Embryonic facial prominence (tissue), 1 donor: ENCODE measurements around the gene SRP14.
"Not testable (repeated sequence)": the region's sequence is repeated elsewhere in the genome, so short reads cannot be mapped to it uniquely, and the experiment has no call there.

Experiments
- DNase-seq: peaks from one replicate; pipeline ENCODE4 v3.0.0-alpha.2; 2016; ENCODE audit errors: extremely low spot score

SRP14 gene, protein sequence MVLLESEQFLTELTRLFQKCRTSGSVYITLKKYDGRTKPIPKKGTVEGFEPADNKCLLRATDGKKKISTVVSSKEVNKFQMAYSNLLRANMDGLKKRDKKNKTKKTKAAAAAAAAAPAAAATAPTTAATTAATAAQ

DNA sequence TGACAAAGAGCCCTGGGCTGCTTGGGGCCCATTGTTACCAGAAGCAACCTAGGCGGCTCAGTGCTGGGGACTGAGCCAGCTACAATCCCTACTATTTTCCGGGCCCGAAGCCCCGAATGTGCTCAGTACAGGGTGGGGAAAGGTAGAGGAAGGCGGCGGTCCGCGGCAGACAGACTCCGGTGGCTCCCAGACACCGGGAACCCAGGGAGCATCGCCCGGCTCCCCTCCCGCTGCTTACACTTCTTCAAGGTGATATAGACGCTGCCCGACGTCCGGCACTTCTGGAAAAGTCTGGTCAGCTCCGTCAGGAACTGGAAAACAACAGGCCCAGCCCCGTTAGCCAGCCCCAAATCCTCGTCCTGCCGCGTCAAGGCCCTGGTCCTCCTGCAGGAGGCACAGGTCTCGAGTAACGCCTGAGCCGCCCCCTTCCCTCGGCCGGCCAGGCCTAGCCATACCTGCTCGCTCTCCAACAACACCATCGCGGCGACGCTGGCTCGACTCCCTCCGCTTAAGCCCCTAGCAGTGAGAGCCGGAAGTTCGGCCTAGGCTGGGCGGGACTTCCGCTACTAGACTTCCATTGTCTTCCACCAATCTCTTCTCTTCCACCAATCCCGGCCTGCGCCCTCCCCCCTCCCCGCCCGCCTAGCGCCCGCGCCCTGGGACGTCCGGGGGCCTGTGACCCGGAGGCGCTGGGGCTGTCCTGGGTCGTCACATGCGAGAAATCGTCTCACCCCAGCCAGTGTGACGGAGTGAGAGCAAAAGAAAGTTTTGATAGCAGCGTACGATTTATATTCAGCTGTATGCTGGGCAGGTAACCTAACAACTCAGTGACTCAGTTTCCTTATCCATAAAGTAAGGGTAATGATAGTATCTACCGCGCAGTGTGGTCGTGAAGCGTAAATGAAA is at the start of gene SRP14:
TSS of gene SRP14 (minus strand) at position 544 of the 906 bp plus-strand sequence. CDS start at position 479, 65 bp downstream.
- DNase-seq = peak; percentile 91

DNA sequence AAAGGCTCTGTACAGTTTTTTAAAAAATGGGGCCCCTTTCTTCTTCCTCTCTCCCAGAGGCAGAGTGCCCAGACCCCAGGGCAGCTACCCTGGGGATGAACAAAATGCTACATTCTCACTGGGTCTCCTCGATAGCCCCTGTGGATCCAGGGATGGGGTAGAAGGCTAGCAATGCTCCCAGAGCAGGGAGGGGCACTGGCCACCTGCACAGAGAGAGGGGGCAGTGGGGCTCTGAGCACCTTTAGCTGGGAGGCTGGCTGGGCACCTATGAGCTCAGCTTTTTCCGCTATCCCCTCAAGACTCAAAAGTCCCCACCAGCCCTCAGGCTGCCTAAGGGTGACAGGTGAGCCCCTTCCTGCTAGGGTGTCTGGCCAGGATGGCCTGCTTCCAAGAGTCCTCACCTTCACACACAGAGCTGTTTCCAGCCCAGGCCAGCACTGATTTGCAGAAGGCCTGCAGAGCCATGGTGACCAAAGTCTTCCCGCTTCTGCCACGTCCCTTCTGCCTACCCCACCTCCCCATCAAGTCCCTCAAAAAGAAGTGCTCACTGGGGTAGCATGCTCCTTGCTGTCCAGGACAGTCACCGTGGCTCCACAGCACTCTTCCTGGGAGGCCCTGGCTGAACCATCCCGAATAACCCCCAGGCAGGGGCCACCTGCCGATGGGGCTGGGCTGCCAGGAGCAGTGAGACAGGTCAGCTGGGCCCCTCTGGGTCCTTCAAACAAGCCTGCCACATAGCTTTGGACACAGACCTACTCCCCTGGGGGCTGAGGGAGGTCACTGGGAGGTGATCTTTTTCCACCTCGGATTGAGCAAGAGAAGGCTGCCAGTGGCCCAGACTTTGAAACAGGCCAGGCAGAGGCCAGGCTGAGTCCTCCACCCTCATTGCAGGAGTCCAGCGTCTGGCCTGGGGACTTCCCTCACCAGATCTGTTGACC is 49.3 kb upstream of the SRP14 start:
- DNase-seq = no peak

DNA sequence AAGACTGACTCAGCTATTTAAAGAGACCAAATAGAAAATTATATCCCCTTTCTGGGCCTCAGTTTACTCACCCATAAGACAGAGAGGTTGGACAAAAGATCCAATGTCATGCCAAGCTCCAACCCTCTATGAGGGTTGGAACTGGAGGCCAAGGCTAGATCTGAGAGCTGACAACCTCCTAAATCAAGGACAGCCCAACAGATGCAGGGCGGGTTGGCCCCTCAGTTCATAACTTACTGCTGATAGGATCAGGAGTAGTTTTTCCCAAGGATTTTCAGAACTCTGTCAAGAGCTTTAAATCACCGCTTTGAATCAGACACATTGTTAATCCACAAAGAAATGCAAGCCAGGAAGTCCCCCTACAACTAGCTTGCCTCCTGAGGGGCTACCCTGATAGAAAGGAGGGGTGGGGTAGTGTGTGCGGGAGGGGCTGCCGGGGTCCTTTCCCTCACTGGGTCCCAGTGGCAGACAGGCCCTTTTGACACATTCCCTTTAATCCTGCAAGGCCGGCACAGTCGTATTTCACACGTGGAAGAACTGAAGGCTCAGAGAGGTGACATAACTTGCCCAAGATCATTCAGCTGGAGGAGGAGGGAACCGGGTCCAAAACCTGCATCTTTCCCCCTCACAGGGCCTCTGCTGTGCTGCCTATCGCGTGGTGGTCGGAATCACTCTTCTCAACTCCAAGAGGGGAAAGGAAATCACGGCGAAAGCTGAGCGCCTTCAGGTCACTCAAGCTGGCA is 48.3 kb upstream of the SRP14 start:
- no peak for DNase-seq

DNA sequence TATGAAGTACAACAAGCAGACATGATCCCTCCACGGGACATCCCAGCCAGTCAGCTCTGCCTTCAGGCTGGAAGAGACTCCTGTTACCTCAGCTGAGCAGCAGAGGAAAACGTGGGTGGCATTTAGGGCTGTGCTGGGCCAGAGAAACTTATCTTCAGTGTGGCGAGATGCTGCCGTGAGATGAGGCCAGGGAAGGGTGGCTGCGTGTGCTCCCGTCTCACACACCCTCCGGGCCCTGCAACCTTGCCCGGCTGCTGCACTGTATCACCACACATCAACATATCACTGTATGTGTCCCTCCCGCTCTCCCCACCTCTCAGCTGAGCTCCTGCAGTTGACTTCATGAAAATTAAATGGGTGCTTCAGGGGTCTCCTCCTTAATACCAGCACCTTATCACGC is 46.3 kb upstream of the SRP14 start:
- DNase-seq = no peak

DNA sequence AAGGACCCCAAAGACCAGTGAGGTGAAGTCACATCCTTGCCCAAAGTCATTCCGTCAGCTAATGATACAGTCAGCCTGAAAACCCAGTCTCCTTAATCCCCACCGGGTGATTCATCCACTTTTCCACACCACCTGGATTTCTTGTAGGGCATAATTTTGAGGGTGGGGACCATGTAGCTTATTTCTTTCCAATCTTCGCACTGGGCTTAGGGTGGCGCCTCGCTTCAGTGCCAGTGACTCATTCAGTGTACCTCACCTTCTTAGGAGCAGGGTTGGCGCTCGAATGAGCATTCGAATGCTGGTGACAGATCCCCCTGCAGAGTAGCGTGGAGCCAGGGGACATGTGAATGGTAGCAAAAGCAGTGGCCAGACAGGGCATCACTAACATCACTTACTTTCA is 45.7 kb upstream of the SRP14 start:
- no peak for DNase-seq

DNA sequence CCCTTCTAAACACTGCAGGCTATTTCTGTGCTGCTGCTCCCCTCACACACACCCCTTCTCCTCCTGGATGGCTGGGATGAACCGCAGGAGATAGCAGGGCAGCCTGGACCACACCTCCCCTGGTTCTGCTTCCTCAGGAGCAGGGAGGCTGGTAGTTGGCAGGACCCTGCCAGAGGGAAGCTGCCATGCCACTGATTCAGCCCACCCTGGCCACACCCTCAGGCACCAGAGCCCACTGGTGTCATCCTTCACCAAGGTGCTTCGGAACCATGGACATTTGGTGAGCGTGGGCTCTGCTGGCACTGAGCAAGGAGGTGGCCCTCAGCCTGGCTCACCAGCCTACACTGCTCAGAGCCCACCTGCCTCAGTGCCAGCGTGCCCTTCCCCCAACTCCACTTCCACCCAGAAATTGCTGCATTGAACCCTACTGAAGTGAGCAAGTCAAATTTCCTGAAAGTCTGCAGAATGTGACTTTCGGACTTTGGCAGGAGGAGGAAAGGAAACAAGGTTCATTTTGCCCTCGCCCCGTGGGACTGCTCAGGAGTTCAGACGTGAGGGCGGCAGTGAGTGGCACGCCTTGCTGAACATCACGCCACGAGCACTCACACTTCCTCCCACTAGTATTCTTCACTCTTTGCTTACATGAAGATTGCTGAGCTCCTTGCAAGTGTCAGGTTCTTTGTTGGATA is 43.4 kb upstream of the SRP14 start:
- DNase-seq = no peak

DNA sequence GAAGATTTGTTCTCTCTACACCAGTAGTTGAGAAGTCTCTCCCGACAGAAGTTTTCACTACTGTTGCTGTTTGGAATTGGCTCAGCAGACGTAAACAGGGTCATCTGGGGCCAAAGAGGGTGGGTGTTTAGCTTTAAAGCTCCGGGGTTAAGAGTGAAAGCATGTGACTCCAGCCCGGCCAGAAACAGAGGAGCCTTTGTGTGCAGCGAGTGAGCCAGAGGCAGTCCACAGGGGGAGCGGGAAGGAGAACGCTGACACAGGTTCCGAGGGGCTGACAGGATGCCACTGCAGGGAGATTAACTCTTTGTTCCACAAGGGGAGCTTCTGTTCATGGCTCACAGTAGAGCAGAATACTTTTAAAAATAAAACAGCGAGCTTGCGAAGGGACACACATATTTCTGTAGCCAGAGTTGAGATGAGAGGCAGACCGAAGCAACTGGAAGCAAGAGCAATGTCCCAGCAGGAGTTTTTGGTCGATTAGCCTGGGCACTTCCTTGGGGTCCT is 42.8 kb upstream of the SRP14 start:
- DNase-seq = no peak

DNA sequence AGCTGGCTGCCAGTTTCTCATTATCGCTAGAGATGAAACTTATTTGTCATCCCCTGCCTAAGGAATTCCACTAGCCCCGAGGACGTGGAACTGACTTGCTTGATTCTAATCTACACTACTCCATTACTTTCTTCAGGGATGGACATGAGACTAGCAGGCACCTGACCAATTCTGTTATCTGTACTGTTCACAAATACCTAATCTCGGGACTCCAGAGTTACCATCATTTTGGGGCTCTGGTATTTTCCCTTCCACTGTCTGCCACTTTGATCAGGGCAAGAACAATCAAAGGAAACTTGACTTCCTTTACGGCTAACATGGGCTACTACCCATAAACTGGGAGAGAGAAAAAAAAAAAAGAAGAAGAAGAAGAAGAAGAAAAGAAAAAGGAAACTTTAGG is 41.9 kb upstream of the SRP14 start:
- no peak for DNase-seq

DNA sequence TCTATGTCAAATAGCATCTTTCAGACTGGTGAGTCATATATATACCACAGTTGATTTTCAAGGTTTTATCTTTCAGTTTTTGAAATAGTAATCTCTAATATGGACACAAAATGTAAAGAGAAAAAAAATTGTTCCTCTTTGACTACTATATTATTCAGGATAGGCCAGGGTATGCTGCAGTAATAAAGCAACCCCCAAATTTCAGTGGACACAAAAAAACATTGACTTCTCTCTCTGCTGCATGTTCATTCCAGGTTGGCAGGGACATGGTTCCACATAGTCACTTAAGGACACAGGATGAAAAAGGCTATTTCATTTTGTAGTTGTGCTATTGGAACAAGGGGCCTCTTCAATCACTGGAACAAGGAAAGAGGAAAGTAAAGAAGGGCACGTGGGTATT is 41.1 kb upstream of the SRP14 start:
- no peak for DNase-seq

DNA sequence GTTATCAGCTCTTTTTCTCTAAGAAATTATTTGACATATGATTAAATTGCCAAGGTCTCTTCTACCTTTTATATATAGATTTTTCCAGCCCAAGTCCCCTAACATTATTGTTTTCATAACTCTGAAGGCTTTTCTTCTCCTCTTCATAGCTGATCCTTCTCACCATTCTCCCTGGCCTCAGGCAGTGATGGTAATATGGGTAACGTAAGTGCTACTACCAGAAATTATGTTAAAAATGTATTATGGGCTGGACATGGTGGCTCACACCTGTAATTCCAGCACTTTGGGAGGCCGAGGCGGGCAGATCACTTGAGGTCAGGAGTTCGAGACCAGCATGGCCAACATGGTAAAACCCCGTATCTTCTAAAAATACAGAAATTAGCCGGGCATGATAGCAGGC is 40.5 kb upstream of the SRP14 start:
- DNase-seq = no peak

DNA sequence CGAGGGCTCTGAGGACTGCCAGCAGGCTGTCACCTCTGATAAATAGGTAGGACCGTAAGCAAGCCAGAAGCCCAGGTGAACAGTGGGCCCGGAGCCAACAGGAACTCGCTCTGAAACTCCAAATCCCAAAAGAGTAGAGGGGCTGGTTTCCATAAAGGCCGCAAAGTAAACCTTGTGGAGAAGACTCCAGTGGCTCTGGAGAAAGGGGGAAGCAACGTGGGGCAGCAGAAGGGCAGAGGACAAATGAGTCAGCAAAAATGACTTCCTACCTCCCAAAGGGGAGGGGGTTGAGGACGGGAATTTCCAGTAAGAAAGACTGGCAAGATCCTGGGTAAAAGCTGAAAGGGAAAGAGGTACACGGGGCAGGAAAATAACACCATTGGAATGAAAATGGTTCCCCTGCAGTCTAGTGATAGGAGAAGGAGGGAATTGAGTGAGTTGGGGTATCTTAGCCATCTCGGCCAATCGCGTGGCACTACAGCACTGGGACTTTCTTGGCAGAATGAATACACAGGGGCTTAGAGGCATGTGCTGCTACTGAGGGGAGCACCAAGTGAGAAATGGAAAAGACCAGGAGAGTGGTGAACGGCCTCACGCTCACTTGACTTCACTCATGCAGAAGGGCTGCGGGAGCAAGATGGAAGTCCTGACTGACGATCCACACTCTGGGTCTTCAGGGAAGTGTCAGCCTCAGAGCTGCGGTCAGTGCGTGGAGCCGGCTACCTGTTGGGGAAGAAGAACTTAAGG is 36.5 kb upstream of the SRP14 start:
- DNase-seq = no peak

DNA sequence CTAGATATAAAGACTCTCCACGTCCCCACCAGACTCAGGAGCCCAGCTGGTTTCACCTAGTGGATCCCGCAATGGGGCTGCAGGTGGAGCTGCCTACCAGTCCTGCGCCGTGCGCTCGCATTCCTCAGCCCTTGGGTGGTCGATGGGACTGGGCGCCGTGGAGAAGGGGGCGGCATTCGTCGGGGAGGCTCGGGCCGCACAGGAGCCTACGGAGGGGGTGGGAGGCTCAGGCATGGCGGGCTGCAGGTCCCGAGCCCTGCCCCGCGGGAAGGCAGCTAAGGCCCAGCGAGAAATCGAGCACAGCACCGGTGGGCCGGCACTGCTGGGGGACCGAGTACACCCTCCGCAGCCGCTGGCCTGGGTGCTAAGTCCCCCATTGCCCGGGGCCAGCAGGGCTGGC is 35.7 kb upstream of the SRP14 start:
- DNase-seq = not testable (repeated sequence)

DNA sequence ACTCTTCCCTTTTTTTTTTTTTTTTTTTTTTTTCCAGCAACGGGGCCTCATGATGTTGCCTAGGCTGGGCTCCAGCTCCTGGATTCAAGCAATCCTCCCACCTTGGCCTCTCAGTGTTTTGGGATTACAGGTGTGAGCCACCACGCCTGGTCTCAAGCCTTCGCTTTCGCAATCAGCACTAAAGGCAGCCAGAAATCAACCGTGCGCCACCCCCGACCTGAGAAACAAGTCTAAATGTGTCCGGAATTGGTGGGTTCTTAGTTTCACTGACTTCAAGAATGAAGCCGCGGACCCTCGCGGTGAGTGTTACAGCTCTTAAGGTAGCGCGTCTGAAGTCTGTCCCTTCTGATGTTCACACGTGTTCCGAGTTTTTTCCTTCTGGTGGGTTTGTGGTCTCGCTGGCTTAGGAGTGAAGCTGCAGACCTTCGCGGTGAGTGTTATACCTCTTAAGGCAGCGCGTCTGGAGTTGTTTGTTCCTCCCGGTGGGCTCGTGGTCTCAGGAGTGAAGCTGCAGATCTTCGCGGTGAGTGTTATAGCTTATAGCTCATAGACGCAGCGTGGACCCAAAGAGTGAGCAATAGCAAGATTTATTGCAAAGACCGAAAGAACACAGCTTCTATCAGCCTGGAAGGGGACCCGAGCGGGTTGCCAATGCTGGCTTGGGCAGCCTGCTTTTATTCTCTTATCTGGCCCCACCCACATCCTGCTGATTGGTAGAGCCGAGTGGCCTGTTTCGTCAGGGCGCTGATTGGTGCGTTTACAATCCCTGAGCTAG is 34.9 kb upstream of the SRP14 start:
- DNase-seq = not testable (repeated sequence)

DNA sequence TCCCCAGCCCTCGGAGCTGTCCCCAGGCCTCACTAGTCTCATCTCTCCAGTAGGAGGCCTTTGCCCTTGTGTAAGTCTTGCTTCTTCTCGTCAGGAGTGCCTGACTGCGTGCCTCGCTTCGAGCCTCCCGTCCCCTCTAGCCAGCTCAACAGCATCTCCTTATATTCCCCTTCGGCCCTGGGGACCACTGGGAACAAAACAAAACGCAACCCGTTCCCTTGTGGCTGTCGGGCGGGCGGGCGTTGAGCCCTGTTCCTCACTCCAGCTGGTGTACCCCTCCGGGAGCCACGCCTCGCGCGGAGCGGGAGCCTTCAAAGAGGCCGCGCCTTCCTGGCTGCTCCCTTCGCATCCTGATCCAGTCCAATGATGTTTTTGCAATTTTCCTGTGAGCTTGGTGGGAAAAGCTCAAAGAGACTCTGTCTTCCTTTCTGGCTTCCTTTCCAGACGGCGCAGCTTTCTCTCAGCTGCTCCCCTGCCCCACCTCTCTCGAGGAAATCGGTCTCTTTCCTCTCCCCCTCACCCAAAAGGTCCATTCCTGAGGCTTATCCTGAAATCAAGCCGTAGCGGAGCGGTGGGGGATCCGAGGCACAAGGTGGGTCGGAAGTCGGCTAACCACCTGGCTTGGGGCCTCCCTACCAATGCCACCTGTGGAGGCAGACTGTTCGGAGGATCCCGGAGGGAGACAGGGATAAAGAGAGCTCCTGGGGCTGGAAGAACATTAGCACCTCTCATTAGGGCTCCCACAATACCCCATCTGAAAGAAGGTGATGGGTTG is 33.4 kb upstream of the SRP14 start:
- no peak for DNase-seq

DNA sequence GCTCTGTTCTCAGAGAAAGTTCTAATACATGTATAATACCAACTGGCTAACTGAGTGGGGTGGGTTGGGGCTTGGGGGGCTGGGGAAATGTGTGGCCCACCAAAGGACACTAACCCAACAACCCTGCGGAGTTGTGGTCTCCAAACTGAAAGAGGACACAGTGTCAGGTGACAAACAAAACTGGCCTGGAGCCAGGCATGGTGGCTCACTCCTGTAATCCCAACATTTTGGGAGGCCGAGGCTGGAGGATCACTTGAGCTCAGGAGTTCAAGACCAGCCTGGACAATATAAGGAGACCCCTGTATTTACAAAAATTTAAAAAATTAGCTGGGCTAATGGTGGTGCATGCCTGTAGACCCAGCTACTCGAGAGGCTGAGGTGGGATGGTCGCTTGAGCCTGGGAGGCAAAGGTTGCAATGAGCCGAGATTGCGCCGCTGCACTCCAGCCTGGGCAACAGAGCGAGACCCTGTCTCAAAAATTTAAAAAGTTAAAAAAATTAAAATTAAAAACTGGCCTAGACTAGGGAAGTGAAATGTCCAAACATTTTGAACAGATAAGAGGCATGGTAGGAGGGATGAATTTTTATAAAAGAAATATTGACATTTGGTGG is 31.7 kb upstream of the SRP14 start:
- DNase-seq = no peak

DNA sequence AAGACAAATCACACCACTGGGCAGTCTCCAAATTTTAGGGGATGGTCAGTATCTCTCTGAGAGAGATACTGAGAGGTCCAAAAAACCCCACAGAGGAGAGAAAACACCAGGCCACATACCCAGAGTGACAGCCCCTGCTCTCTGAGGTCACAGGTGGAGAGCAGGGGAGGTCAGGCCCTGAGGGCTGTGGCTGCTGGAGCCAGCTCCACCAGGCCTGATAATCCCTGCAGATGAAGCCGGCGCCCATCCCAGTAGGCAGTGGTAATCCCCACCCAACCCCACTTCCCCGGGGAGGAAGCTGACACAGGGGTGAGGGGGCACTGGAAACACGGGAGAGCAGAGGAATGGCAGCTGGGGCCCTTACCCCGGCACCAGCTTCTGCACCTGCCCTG is 31.2 kb upstream of the SRP14 start:
- DNase-seq = no peak

DNA sequence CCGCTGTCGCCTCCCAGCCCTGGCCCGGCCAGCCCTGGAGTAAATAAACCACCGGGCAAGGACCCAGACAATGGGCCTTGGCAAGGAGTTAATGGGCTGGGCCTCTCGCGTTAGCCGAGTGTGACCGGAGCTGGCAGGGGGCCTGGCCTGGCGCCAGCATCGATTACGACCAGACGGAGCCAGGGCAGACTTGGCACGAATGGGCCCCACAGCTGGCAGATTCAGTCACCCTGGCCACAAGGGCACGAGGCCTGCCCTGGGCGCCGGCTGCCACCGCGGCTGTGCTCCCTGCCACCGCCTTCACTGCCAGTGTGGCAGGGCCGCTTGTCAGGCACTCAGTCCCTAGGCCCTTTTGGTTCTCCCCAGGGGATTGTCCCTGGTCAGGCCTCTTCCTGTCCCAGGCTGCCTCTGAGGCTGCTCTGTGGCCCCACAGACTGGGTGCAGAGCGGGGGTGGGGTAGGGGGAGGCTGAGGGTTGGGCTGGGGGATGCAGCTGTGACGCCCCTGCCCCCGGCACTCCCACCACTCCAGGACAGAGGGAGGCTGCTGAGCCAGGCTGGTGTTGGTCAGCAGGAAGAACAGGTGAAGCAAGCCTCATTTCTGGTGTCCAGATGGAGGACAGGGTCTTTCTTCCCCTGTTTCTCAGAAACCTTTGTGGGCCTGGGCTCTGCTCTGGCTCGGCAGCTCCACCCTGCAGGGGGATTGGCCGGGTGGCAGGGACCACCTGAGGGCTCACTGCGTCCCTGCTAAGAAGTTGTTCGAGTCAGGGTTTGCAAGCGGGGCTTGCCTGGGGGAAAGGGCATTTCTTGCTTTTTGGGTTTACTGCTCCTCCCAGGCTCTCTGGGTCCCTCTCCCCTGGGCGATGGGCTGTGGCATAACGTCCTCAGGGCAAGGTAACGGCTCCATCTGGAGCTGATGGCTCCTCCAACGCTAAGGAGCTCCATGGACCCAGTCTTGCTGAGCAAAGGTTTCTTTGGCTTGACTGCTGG is 30.5 kb upstream of the SRP14 start:
- no peak for DNase-seq
